Uterus (tissue), 2 donors: ENCODE measurements around the gene SMCO3.

Source experiments
- POLR2A ChIP-seq, 2 donors: fragments of 450-650 bp; IDR thresholded peaks; one replicate each; pipeline ENCODE4 v1.6.1; 2016; ENCODE audit warnings: antibody characterized with exemption in 2 of 2, mild to moderate bottlenecking in 1 of 2, moderate library complexity in 1 of 2
- TF ChIP-seq, protein P1 (sequence below), 4 experiments: fragments of 200-600 bp in 2 of 4; fragments of 450-650 bp in 2 of 4; sonication (generic) in 2 of 4; IDR thresholded peaks; one replicate each; pipeline ENCODE4 v1.5.1; 2016 to 2019; ENCODE audit warnings: antibody characterized with exemption in 4 of 4, mild to moderate bottlenecking in 2 of 4, moderate library complexity in 1 of 4

DNA sequence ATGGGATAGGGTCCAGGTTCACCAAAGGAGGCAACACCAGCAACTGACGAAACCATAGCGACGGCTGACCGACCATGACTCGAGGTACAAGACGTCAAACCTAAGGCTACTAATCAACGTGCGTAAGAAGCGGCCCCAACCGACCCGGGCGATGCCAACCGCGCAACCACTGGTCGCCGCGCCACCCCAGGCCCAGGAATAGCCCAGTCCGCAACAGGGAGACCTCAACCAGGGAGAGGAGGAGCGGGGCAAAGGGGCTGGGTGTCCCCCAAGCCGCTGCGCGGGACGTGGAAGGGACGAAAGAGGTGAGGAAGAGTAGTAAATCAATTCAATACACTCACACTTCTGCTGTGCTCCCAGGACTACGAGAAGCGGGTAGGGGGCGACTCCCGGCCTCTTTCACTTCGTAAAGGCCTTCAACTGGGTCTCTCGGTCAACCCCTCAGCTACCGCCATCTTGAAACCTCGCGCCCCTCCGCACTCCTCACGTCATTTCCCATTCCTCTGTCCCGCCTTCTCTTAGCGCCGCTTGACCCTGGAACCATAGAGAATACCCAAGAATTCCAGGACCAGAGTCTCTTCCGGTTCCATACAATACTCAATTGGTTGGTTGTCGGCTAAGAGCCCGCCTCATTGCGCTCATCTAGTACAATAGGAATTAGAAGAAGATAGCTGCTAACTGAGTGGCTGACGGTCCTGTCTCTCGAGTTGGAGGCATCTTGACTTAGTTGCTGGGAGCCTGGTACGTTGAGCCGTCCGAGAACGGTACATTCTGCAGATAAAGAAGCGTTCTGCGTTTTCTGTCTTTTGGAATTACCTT lies 10.8 kb downstream of the SMCO3 start, which contains the start of the genes C12orf60 and WBP11:
- TF ChIP-seq, protein P1, sequence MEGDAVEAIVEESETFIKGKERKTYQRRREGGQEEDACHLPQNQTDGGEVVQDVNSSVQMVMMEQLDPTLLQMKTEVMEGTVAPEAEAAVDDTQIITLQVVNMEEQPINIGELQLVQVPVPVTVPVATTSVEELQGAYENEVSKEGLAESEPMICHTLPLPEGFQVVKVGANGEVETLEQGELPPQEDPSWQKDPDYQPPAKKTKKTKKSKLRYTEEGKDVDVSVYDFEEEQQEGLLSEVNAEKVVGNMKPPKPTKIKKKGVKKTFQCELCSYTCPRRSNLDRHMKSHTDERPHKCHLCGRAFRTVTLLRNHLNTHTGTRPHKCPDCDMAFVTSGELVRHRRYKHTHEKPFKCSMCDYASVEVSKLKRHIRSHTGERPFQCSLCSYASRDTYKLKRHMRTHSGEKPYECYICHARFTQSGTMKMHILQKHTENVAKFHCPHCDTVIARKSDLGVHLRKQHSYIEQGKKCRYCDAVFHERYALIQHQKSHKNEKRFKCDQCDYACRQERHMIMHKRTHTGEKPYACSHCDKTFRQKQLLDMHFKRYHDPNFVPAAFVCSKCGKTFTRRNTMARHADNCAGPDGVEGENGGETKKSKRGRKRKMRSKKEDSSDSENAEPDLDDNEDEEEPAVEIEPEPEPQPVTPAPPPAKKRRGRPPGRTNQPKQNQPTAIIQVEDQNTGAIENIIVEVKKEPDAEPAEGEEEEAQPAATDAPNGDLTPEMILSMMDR (IDR thresholded peaks at IDR 0.05) = peak in 1 of 4 experiments; percentile 6
- TF ChIP-seq POLR2A (IDR thresholded peaks at IDR 0.05) = peak; percentile 70 to 82
